GM12873 (cell line): ENCODE measurements around the gene PLCB4.

Experiments used
- TF ChIP-seq, protein P1 (sequence below): IDR thresholded peaks from 2 replicates; pipeline ENCODE4 v1.5.1; 2012; ENCODE audit warnings: low read depth, mild to moderate bottlenecking, moderate library complexity, low read length, control low read depth; ENCODE audit not compliant: insufficient read depth; ENCODE audit errors: missing control alignments

PLCB4 gene

DNA sequence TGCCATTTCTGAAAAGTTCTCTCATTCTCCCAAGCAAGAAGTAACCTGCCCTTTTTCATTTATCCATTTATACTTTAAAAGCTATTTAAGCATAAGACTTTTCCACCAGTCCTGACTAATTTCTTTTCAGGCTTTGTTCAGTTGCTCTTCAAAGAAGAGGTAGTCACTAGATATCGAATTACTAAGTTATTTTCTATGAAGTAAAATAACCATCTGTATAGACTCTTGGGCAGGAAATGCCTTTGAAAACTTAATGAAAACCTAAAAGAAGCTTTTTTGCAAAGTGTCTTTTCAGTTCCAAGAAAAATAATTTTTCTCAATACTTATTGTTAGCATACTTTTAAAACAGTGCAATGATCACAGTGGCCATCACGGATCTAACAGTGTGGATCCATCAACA is 414.2 kb downstream of the PLCB4 start:
- TF ChIP-seq, protein P1, sequence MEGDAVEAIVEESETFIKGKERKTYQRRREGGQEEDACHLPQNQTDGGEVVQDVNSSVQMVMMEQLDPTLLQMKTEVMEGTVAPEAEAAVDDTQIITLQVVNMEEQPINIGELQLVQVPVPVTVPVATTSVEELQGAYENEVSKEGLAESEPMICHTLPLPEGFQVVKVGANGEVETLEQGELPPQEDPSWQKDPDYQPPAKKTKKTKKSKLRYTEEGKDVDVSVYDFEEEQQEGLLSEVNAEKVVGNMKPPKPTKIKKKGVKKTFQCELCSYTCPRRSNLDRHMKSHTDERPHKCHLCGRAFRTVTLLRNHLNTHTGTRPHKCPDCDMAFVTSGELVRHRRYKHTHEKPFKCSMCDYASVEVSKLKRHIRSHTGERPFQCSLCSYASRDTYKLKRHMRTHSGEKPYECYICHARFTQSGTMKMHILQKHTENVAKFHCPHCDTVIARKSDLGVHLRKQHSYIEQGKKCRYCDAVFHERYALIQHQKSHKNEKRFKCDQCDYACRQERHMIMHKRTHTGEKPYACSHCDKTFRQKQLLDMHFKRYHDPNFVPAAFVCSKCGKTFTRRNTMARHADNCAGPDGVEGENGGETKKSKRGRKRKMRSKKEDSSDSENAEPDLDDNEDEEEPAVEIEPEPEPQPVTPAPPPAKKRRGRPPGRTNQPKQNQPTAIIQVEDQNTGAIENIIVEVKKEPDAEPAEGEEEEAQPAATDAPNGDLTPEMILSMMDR = no peak

DNA sequence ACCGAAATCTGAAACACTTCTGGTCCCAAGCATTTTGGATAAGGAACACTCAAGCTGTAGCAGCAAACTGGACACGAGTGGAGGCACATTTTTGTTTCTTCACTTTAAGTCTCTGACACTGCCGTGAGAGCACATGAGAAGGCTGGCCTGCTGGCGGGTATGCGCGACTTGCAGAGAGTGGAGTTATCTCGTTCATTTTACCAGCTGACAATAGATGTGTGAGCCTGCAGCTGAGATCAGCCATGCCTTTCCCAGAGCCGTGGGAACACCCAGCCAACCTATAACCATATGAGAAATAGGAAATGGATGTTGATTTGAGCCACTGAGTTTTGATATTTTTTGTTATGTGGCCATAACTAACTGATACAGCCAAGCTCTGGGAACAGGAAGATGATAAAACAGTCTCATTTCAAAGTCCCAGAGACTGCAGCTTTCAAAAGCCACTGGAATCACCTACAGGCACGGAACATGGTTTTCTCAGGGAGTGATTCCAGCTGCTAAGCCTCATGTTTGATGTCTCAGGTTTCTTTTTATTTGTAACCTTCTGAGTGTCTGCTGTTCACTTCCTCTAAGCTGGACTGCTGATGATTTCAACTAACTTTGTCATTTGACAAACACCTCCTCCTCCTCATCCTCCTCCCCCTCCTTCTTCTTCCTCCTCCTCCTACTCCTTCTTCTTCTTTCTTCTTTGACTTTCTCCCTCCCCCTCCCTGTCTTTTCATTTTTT is 416.9 kb downstream of the PLCB4 start:
- TF ChIP-seq, protein P1 = no peak

DNA sequence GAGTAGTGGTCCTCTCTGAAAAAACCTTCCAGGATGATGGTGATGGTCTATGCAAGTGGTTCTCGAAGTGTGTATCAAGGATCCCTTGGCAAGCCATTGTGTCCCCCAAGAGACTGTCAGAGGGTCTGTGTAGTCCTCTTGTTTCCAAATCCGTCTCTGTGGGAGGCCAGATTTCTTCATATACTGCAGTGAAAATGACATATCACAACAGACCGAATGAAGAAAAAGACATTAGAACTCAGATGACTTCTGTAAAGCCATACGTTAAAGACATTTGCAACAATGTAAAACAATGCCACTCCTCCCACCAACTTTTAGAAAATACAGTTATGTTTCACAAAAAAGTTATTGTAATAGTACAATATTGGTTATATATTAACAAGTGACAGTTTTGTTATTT is 418.3 kb downstream of the PLCB4 start:
- TF ChIP-seq, protein P1 = no peak

DNA sequence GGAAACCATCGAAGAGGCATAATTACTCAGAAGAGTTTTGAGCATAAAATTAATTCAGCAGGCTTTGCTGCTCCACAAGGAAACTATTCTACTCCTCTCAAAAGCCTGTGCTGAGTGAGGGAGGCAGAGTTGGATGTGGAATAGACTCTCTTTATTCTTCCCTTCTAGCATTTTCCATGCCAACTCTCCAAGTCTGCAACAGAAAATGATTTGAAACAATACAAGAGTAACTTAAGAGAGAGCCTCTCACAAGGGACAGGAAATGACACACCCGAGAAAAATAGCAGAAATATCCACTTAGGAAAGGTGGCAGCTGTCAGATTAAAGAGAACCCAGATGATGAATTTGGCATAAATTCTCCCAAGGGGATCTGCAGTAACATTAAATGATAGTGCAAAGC is 419.2 kb downstream of the PLCB4 start:
- TF ChIP-seq, protein P1 = no peak

DNA sequence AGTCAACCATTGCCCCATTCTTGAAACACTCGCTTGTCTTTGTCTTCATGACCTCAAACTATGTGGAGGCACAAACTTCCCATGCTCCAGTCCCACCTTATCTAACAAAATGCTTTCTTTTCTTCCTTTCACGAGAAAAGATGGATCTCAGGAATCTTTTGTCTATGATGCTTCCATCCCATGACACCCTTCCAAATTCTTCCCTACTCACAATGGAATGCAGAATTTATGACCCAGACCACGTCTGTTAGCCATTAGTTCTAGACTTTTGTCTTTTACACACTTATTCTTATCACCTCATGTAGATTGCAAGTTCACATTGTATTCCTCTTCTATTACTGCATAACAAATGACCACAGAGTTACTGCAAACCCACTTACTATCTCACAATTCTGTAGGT is 421.3 kb downstream of the PLCB4 start:
- TF ChIP-seq, protein P1 = no peak

DNA sequence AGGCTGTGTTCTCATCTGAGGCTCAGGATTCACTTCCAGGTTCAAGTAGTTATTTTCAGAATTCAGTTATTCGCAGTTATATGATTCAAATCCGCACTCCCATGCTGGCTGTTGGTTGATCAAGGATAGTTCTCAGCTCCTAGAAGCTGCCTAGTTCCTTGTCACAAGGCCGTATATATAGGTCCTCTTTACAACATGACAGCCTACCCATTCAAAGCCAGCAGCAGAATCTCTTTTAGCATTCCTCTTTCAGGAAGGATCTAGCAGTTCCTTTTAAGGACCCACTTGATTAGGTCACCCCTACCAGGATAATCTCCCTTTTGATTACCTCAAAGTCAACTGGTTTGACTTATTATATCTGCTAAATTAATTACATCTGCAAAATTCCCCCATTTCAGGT is 421.7 kb downstream of the PLCB4 start:
- TF ChIP-seq, protein P1 = no peak

DNA sequence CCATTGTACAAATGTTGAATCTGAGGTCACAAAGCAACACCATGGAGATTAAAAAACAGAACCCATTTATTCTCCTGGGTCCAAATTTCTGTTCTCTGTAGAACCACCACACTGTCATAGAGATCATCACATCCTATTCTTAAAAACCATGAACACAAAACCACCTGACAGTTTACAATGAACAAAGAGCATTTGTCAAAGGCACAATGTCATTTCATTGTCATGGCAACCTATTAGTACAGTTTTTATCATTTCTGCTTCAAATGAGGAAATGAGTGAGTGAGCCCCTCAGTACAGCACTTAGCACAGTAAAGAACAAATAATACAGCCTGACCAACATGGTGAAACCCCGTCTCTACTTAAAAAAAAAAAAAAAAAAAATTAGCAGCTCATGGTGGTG is 422.4 kb downstream of the PLCB4 start:
- TF ChIP-seq, protein P1 = no peak
